Ishikawa (cell line): Measurements from ENCODE around the gene NME7.

Source experiments
- EGR1 ChIP-seq: IDR thresholded peaks from 2 replicates; pipeline ENCODE4 v1.6.1; 2012
- EP300 ChIP-seq: IDR thresholded peaks from 2 replicates; pipeline ENCODE4 v1.6.1; 2012; ENCODE audit warnings: borderline replicate concordance
- MAX ChIP-seq: IDR thresholded peaks from 2 replicates; pipeline ENCODE4 v1.6.1; 2012
- RAD21 ChIP-seq: IDR thresholded peaks from 2 replicates; pipeline ENCODE4 v1.6.1; 2012; ENCODE audit warnings: low read depth
- TAF1 ChIP-seq: IDR thresholded peaks from 2 replicates; pipeline ENCODE4 v1.6.1; 2012; ENCODE audit warnings: low read depth, mild to moderate bottlenecking
- YY1 ChIP-seq: IDR thresholded peaks from 2 replicates; pipeline ENCODE4 v1.6.1; 2012; ENCODE audit warnings: low read depth
- TF ChIP-seq, protein P1 (sequence below): IDR thresholded peaks from 2 replicates; pipeline ENCODE4 v1.6.1; 2012; ENCODE audit warnings: low read depth, mild to moderate bottlenecking
- TF ChIP-seq, protein P2 (sequence below): IDR thresholded peaks from 2 replicates; pipeline ENCODE4 v1.6.1; 2012

GRCh38 chr1:169330927-169331326 lies 36.7 kb downstream of the NME7 start:
- TF ChIP-seq TAF1: no peak
- TF ChIP-seq EP300: no peak
- no peak for TF ChIP-seq MAX
- TF ChIP-seq EGR1: no peak
- no peak for TF ChIP-seq YY1
- TF ChIP-seq RAD21: no peak
- TF ChIP-seq, protein P1, sequence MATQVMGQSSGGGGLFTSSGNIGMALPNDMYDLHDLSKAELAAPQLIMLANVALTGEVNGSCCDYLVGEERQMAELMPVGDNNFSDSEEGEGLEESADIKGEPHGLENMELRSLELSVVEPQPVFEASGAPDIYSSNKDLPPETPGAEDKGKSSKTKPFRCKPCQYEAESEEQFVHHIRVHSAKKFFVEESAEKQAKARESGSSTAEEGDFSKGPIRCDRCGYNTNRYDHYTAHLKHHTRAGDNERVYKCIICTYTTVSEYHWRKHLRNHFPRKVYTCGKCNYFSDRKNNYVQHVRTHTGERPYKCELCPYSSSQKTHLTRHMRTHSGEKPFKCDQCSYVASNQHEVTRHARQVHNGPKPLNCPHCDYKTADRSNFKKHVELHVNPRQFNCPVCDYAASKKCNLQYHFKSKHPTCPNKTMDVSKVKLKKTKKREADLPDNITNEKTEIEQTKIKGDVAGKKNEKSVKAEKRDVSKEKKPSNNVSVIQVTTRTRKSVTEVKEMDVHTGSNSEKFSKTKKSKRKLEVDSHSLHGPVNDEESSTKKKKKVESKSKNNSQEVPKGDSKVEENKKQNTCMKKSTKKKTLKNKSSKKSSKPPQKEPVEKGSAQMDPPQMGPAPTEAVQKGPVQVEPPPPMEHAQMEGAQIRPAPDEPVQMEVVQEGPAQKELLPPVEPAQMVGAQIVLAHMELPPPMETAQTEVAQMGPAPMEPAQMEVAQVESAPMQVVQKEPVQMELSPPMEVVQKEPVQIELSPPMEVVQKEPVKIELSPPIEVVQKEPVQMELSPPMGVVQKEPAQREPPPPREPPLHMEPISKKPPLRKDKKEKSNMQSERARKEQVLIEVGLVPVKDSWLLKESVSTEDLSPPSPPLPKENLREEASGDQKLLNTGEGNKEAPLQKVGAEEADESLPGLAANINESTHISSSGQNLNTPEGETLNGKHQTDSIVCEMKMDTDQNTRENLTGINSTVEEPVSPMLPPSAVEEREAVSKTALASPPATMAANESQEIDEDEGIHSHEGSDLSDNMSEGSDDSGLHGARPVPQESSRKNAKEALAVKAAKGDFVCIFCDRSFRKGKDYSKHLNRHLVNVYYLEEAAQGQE: no peak
- TF ChIP-seq, protein P2, sequence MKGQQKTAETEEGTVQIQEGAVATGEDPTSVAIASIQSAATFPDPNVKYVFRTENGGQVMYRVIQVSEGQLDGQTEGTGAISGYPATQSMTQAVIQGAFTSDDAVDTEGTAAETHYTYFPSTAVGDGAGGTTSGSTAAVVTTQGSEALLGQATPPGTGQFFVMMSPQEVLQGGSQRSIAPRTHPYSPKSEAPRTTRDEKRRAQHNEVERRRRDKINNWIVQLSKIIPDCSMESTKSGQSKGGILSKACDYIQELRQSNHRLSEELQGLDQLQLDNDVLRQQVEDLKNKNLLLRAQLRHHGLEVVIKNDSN: no peak
